HG02870 (cell line): ENCODE results near the gene VPS45.
"Not testable (repeated sequence)": the region's sequence is repeated elsewhere in the genome, so short reads cannot be mapped to it uniquely, and the experiment has no call there.

Experiments used
- ATAC-seq: cut with Tn5 transposase; IDR thresholded peaks from one replicate; pipeline ENCODE4 v1.9.1; 2021; ENCODE audit warnings: mild to moderate bottlenecking, moderate library complexity; ENCODE audit not compliant: unreplicated experiment

The VPS45 gene

DNA sequence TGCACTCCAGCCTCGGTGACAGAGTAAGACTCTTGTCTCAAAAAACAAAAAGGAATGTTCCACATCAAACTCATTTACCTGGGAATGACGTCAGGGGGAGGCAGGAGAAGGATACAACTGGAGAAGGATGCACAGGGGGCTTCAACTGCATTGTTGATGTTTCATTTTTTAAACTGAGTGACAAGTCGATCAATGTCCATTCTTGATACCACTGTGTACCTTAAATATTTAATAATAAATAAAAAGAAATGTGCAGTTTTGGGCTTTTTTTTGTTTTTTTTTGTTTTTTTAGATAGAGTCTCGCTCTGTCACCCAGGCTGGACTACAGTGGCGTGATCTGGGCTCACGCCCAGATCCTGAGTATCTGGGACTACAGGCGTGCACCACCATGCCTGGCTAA lies 117.9 kb downstream of the VPS45 start:
- no peak for ATAC-seq

DNA sequence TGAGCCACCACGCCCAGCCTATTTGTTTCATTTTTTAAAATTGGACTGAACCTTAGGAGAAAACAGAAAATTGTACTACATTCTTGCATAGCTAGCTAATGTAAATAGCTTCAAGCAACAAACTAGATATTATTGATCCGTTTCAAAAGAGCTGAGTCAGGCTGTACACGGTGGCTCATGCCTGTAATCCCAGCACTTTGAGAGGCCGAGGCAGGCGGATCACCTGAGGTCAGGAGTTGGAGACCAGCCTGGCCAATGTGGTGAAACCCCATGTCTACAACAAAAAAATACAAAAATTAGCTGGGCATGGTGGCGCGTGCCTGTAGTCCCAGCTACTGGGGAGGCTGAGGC lies 118.8 kb downstream of the VPS45 start:
- not testable (repeated sequence) for ATAC-seq

GRCh38 chr1:150186789-150187559 lies 119.4 kb downstream of the VPS45 start:
- no peak for ATAC-seq

GRCh38 chr1:150187560-150187931 lies 120.0 kb downstream of the VPS45 start:
- no peak for ATAC-seq

- no peak for ATAC-seq
Measured at GRCh38 chr1:150192012-150192411, 124.4 kb downstream of the VPS45 start.

DNA sequence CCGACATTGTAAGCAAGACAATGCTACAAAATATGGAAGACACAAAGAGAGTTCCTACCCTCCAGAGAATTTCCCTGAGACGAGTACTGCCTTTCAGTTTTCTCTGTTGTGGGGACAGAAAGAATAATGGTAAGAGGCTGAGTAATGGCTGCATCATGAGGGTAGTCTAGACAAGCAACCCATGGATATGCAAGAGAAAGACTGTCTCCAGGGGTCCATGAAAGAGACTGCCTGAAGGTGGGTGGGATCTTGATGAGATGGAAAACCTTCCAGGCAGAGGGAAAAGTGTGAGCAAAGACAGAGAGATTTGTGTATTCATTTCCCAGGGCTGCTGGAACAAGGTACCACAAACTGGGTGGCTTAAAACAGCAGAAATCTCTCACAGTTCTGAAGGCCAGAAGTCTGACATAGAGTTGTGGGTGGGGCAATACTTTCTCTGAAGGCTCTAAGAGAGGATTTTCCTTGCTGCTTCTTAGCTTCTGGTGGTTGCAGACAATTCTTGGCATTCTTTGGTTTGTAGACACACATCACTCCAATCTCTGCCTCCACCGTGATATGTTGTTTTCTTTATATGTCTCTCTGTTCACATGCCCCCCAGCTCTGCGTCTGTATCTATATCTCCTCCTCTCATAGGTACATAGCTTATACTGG lies 126.9 kb downstream of the VPS45 start:
- ATAC-seq: no peak
